Esophagus muscularis mucosa (tissue), 3 donors: ENCODE results near the gene KRT5.

ENCODE experiments used
- CTCF ChIP-seq, 3 experiments: fragments of 200-600 bp in 2 of 3; fragments of 450-650 bp in 1 of 3; sonication (generic) in 2 of 3; IDR thresholded peaks; one replicate each; pipeline ENCODE4 v1.5.1; 2017 to 2019; ENCODE audit warnings: antibody characterized with exemption in 3 of 3, mild to moderate bottlenecking in 2 of 3, moderate library complexity in 1 of 3
- POLR2A ChIP-seq: fragments of 450-650 bp; IDR thresholded peaks from one replicate; pipeline ENCODE4 v1.6.1; 2017; ENCODE audit warnings: antibody characterized with exemption, moderate library complexity, mild to moderate bottlenecking, low read depth
- POLR2AphosphoS5 ChIP-seq, 2 donors: sonication (generic); formaldehyde crosslinking; IDR thresholded peaks; one replicate each; pipeline ENCODE4 v1.6.1; 2017; ENCODE audit warnings: antibody characterized with exemption in 2 of 2

- TF ChIP-seq CTCF (IDR thresholded peaks at IDR 0.05) (peak in 1 of 3 experiments; percentile 11), POLR2A (no peak), POLR2AphosphoS5 (IDR thresholded peaks at IDR 0.05) (no peak)
Measured at GRCh38 chr12:52561880-52562449, 41.8 kb upstream of the KRT5 start.
